T1000 (cell line): ENCODE results near the gene CFAP299.

Experiments used
- DNase-seq: peaks from one replicate; lab custom pipeline; 2025; ENCODE audit warnings: mixed read lengths; lab: John Stamatoyannopoulos, UW

CFAP299 gene

DNA sequence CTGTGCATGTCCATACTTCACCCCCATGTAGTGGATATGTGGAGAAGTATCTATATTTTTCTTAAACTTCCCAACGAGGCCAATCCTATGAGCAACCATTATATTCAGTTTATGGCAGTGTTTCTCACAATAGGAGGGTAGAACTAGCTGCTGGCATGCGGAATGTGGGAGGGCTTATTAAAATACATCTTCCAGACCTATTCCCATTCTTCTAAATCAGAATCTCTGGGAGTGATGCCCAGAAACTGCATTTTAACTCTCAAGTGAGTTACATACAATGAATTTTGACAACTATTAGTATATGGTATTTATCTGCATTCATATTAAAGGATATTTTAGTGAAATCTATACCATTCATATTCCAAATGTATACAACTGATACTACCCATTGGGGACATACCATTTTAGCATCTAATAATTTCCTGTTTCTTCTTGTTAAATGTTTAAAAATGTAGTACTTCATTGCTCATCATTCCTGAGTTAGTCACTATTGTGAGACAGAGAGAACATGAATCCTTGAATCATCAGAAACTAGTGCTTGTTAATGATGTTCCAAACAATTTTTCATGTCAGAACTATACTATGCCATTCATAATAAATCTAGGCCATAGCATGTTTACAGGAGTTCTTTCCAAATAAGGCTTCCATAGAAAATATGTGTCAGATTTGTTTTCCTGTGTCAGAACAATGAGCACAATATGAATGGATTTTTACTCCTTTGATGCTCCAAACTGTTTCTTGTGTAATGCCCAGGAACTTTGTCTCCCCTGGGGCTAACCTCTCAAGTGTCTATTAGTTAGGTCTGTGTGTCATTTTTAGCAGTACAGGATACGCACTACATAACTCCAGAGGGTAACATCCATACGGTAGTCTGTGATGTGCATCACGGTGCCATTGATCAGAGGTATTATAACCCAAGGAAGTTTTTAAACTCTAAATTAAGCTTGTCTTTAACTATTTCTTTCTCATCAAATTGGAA is 496.1 kb downstream of the CFAP299 start:
- DNase-seq: no peak

DNA sequence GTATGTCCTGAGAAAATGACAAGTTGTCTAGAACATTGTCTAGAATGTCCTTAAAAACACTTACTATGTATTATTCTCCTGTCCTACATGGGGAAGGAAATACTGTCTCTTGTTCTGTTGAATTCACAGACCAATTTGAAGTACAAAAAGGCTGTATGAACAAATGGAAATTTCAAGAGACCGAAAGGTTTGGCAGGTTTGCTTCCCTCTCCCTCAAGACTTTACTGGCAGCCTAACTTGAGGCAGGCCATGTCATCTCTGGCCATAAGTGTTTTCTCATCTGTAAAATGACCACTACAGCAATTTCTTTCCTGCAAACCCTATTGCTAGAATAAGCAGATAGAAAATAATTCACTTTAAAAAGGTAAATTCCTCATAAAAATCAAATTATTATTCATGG is 503.8 kb downstream of the CFAP299 start:
- no peak for DNase-seq

DNA sequence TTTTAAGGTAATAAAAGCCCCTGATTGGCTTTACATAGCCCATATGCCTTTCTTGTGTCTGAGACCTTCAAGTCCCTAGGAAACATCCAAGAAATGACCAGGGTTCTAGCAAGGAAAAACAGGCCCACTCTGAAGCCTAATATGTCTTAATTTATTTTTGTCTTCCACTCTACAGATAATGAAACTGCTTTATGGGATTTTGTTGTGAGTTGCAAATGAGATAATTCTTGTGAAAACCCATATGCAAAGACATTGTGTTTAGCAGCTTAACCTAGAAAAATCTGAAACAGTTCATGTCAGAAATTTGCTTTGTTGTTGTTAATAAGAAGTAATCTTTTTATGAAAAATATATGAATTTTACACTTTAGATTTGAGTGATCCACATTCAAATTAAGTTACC is 504.3 kb downstream of the CFAP299 start:
- DNase-seq: no peak

DNA sequence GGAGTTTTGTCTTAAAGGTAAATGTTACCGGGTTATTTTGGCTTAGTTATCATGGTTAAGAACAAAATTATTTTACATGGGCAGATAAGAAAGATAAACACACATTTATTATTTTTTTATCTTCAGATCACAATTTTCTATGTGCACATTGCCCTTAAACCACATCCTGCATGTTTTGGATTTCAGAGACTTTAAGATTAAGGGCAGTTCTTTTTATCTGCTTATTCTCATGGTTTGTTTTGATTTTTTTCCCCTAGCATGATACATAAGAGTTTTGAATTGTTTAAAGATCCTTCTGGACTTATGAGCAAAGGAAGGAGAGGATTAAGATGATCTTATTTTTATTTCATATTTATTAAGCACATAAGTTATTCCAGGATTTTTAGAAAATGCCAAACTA is 504.9 kb downstream of the CFAP299 start:
- no peak for DNase-seq

DNA sequence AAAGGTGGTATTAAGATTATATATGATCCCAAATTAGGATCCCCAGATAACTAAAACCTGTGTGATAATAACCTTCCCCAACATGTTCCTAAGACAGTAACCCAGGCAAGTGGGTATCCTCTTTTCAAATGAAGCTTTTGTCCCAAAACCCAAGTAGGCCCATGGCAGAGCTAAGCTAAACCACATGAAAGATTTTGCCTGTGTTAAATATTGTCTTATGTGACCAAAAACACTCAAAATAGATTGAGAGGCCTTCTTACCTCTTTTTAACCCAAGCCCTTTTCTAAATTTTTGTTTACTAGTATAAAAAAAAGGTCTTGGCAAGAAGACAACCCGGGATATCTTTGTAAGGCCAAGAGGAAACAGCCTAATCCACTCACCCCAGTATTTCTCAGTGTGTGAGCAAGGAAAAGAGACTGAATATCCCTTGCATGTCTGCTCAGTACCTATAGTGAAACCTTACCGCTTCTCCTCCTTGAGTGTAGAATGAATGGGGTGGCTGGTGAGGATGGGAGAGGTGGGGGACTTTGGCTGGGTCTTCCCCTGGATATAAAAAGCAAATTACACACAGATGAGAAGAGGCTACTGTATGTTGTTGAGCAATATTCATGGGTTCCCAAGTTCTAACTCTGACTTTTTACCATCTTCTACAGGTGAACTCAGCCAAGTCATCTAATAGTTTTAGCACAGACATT is 506.2 kb downstream of the CFAP299 start:
- no peak for DNase-seq

DNA sequence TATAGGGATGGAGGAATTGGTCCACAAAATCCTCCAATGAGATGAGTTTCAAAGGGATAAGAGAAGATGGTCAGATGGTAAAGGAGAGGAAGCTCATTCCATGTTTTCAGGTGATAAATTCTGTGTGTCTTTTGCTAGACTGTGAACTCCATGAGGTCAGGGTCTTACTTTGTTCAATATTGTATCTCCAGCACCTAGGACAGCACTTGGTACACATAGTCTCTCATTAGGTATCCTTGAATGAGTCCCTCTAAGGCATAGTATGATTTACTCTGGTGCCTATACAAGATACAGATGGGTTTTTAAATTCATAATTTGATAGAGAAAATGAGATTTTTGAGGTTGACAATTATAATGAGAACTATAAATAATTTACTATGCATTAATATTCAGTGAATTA is 510.7 kb downstream of the CFAP299 start:
- no peak for DNase-seq

DNA sequence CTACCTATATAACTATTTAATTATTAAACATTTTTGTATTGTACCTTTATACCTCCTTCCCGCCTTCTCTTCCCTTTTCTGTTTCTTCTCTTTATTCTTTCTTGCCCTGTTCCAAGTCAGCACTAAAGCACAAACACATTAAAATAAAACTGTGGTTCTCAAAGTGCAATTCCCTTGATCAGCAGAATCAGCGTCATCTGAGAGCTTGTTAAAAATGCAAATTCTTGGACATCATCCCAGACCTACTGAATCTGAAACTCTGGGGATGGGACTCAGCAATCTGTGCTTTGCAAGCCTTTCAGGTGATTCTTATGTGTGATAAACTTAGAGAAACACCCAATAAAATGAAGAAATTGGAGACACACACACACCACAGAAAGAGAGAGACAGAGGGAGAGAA is 516.5 kb downstream of the CFAP299 start:
- no peak for DNase-seq

DNA sequence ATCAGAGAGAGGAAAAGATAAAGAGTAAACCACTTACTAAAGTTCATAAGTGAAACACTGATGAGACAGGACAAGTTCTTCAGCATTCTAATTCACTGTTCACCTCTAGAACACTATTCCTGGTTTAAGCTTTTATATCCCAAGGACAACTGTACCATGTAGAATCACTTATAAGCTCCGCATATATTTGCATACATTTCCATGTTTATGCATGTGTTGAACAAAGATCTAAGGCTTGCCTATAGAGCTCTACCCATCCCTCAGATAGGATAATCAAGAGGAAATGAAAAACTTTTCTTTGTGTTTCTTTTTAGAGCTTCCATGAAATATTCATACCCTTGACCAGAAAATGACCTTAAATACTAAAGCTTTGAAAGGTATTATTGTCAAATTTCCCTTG is 538.0 kb downstream of the CFAP299 start:
- no peak for DNase-seq

DNA sequence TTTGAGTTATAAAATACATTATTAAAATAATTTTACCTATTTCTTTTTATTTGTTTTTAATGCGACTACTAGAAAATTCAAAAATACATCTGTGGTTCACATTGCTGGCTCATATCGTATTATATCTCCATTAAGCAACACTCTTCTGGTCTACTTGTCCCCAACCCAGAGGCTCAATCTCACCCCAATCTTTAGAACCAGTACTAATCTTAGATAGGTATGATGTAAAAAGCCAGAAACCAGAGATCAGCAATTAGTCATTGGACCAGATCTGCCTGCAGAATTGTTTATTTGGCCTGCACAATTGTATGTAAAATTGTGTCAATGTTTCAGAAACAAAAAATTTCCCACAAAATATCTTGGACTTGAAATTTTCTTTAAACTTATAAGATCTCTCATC is 539.4 kb downstream of the CFAP299 start:
- no peak for DNase-seq

DNA sequence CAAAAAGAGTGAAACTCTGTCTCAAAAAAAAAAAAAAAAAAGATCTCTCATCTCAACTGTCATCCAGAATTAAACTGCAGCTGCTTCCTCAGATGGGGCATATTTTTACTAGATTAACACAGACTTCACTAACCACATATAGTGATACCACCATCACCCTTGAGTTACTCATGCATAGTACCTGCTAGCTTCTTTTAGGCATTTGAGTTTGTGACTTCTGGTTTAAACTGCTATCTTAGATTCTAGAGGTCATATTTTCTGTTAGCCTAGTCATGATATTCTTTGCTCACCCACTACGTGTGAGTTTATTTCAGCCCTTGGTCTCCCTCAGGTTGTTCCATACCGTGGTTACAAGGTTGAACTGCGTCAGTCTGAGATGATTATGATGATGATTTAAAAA is 540.1 kb downstream of the CFAP299 start:
- DNase-seq: no peak

DNA sequence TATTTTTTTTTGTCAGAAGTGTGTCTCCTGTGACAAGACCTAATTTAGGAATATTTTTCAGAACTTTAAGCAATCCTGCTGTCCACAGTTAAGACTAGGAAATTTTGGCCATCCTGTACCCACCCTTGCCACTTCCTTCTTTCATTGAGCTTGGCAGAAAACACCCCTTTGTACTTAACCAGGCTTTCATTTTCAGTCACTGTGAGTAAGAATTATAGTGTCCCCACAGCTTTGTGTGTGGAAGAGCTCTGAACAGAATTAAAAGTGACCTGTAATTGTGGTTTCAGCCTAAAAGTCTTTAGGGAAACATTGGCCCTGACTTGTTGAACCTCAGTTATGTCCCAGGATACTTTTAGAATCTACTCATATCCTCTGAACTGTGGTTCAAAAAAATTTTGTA is 541.3 kb downstream of the CFAP299 start:
- no peak for DNase-seq

DNA sequence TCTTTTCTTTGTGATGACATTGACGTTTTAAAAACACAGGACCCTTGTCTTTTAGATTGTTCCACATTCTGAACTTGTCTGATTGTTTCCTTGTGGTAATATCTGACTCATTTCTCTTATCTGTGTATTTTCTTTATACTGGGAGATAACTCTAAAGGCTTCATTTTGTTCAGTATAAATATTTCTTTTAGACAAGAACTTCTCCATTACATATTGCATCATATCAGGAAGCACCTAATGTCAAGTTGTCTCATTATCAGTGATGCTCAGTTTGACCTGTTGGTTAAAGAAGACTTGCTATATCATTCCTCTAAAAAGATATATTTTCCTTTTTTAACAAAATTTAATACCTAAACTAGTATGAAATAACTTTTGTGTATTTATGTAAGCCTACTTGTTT is 542.7 kb downstream of the CFAP299 start:
- no peak for DNase-seq

DNA sequence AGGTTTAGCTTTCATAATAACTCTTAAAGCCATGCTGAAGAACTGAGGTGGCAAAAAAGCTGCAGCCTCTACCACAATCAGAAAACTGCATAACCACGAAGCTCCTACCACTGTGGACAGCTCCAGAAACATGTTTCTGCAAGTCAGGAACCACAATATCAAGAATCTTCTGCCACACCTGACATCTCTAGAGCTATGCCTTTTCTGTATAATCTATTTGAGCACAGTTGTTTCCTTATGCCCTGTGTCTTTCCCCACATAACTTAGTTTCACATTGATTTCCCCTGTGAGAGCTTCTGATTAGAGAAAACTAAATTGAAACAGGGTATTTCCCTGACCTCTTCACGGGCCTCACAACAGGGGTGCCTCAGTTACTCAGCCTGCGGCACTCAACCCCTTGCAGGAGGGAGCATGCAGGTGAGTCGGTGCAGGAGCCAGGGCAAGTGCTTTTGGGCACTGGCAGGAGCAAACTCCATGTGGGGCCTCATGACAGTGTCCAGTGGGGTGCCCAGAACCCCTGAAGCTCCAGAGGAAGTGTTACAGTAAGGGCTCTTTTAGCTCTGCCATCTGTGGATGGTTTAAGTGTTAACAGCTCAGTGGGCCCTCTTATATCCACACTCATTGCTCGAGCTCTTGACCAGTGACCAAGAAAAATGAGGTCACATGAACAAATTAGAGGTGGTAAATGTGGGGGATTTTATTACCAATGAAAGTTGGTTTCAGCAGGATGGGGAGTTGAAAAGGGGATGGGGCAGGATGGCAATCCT is 562.2 kb downstream of the CFAP299 start:
- DNase-seq: no peak

DNA sequence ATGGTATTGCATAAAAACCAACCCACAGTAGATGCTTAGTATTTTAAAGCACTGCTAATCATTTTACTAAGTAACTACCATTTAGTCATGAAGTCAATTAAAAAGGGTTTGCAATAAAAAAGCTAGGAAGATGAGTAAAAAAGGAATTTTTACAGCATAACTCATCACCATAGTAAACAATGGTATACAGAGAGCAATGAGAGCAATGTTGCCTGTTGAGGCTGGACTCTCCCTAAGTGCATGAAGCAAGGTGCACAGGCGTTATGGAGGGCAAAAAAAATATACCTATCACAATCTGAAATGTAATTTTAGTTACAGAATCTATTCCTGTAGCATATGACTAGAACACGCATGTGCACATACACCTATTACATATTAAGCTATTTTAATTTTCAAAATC is 565.4 kb downstream of the CFAP299 start:
- DNase-seq: no peak

DNA sequence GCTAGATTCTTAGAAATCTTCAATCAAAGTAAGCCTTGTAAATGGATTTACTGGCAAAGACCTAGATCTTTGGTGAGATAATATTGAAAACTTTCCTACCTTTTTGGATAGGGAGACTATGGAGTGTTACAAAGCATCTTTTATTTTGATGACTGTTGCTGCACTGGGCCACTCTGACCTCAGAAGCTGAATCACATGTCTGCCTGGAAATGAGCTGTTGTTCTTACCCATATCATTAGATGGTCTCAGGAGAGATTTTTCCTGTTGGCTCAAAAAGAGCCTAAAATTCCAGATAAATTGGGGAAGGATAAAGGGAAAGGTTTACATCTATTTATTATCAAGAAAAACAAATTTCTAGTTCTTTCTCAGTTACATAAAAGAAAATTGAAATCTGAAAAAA is 567.5 kb downstream of the CFAP299 start:
- DNase-seq: no peak

DNA sequence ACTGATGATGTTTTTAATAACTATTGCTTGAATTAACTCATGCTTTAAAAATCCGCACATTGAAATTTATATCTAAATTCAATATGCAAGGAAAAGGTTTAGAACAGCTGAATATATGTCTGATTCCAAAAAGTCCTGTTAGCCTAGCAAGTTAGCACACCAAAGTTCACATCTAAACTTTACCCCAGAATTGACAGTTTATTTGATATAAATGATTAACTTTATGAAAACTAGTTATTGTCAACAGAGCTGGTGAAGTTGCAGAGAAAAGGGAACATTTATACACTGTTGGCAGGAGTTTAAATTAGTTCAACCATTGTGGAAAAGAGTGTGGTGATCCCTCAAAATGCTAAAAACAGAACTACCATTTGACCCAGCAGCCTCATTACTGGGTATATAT is 574.4 kb downstream of the CFAP299 start:
- no peak for DNase-seq

DNA sequence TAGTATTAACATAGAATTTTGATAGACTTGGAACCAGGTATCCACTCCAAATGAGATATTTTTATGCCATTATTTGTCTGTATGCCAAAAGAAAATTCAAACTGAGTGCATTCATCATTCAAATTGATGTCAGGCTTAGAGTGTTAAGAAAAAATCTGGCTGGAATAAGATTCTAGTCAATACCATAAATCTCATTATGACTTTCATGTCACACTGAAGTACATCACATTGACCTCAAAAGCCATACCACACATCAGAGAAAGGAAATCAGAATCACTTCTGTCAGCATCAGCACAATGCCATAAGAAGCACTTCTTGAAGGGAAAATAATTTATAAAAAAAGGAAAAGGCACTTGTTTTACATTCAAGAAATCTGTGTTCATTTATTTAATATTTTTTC is 575.9 kb downstream of the CFAP299 start:
- DNase-seq: no peak

DNA sequence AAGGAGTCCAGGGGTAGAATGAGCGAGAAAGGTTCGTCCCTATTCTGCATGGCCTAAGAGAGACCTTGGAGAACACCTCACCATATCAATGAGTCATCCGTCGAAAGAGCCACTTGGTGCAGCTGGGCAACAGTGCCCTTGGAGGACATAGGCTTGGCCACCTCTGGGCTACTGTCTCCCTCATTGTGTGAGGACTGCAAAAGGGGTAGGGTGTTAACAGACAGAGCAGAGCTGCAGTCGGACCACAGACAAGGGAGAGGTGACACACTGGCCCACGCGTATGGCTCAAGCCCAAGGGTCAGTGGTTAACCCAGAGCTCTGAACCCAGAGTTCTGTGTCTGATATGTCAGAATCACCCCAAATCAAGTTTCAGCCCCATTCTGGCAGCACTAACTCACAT is 576.8 kb downstream of the CFAP299 start:
- DNase-seq: no peak

DNA sequence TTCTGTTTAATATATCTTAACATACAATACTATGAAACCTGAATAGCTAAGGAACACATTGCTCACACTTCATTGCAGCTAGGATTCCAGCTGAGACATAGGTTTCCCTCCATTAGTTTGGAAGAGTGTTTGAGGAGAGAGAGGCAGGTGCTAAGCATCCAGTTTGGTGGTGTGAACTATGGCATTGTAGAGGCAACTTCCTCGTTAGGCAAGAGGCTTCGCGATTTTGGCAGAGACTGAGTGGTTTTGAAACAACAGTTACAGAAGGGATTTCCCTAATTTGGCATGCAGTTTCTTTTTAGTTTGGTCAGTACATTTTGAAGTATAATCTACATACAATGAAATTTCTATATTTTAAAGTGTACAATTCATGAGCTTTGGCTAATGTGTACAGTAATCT is 577.9 kb downstream of the CFAP299 start:
- DNase-seq: no peak

DNA sequence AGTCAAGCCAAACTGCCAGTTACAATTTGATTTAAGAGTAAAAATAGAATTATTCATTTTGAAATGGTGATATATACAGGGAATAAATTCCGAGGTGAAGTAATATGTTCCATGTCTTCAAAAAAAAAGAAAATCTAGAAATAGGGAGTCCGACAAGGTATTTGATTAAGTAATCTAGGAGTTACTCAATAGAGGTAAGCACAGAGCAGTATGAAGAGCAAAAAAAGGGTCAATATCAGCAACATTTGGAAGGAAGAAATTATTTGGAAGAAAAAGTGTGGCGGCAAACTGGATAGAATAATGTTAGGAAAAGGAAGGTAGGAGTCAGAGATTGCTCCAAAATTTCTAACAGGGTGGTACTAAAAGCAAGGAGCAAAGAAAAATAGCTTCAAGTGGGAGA is 581.2 kb downstream of the CFAP299 start:
- no peak for DNase-seq

DNA sequence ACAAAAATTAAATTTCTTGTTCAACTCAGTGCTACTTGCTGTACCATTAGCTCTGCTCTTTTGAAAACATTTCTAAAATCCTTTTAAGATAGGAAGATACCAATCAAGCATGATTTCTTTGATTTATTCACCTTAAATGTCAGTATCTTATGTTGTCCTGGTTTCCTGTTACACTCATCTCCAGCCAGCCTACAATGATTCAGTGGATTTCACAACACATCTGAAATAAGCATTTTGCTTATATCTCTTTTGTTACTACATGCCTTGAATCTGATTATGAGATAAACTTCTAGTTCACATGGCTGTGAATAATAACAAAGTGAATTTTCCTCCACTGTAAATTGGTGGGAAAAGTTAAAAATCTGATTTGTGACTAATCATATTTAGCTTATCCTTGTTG is 582.5 kb downstream of the CFAP299 start:
- DNase-seq: no peak

DNA sequence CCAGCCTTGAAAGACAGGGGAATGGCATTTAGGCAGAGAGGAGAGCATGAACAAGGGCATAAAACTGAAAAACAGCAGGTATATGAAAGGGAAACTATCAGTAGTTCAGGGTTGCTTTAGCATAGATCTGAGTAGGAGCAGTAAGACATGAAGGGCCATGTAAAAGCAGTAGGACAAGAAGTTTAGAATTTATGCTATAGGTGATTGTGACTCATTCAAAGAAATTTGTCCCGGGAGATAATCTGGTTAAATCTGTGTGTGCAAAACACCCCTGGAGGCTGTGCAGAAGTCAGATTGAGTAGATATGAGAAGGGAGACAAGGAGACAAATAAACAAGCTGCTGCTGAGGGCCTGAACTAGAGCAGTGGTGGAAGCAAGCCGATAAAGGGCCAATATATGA is 585.9 kb downstream of the CFAP299 start:
- DNase-seq: no peak

DNA sequence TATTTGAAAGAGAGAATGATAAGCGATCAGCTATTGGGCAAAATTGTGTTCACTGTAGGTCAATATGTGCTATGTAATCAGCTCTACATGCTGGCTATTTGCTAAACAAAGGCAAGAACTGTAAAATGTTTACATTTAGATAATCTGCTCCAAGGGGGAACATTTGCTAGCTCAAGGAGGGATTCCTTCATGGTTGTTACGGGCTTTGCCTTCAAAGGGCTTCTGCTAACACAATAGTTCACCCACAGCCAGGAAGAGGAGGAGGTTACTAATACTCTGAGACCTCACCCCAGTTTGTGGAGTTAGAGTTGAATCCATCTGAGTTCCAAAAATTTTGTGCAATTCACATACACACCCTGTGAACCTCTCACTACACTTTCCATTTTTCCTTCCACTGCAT is 587.4 kb downstream of the CFAP299 start:
- DNase-seq: no peak
